ENCODE results near the gene CCHCR1.

CCHCR1 gene

DNA sequence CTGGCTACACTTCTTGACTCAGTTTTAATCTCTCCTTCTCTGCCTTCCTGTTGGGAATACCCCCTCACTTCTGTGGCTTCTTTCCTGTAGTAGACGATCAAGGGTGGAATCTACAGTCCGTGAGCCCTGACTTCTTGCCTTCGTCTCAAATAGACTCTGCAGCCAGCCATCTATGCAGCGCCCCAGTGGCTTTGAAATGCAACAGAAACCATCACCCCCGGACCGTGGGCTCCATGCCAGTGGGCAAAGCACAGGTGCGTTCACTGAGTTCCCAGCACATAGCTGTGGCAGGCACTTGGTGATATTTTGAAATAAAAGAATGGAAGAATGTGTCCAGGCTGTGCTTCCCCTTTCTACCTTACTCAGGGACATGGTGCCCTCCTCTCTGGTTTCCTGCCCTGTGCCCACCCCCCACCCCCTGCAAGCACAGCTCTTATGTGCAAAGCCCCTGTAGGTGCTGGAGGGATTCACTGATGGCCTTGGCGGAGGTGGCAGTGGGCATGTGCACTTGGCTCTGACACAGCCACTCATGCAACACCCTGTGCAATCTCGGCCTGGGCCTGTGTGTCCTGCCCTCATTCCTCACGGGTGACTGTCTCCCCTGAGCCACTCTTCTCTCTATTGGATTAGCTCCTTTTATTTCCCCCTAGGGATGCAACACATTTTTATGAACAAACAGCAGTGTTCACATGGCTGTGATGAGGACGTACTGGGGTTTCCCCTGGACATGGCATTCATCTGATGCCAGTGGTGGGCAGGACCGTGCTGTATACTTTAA lies 31.8 kb downstream of the CCHCR1 start:
- FAIRE-seq = no peak

DNA sequence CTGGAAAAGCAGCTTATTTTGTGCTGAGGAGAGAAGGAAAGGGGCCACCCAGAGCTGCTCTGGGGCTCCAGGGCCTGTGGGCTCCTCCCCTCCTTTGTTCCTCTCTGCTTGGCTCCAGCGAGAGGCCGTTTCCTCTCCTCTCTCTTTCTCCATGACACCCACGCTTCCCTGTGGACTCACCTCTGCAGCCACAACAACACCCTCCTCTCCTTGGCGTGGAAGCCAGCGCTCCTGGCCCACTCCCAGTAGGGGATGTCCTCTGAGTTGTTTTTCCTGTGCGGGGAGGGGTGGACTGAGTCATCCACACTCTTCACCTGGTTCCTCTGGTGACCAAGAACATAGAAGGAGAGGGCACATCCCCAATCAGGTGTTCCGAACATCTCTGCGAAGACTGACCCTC lies 32.4 kb downstream of the CCHCR1 start:
- no peak for FAIRE-seq

- FAIRE-seq = no peak
Observed at GRCh38 chr6:31122791-31123706, 34.6 kb downstream of the CCHCR1 start.

DNA sequence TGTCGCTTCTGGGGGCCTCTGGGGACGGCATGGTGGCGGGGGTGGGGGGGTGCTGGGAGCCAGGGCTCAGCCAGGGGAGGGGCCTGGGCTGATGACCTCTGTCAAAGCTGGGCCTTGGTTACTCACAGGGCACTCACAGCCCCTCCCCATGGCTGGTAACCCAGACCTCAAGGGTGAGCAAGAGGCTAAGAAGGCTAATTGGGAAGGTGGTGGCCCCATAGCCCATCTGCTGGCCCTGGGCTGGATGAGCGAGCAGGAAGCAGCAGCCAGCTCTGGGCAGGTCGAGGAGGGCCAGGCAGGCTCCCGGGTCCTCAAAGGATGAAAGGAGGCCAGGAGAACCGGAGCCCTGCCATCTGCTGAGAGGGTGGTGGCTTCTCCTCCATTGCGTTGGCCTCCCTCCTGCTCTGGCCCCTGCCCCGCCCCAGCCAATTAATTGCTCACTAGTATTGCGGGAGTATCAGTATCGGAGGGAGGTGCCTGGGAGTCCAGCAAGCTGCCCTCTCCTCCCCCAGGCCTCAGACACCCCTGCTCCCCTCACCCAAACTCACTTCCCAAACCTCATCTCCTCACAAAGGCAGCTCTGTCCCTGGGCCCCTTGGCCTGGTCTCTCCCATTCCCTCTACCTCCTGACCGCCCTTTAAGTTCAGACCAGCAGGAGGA lies 36.3 kb downstream of the CCHCR1 start:
- no peak for FAIRE-seq

DNA sequence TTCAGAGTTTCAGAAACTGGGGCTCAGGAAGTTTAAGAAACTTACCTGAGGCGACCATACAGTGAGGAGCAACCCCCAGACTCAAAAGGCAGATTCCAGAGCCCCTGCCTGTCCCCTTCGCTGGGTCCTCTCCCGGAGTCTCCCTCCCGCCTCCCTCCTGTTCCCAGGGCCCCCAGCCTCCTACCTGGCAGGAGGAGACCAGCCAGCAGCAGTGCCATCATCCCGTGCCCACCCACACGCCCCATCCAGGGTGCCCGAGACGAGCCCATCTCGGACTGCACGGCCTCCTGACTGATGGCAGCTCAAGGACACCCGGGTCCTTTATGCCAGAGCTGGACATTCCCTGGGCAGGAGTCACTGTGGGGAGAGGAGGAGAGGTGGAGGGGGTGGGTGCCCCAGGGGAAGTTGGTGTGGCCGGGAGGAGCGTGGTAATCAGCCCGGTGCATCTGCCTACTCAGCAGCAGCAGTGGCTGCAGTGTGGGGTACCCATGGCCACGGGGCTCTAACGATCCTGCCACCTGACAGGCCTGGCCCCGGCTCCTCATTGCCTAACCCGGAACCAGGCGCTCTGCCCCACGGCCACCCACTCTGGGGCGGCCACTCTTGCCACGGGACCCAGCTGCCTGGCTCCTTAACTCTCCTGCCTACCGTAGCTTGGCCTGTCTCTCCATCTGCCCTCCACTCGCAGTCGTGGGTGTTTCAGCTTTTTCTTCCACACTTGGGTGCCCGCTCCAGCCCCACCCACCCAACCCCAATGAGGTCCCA lies 37.3 kb downstream of the CCHCR1 start, which contains the start of gene CDSN:
CDSN (minus strand) TSS at position 296 of the 765 bp plus-strand sequence; CDS start at position 269, 27 bp downstream.
- no peak for FAIRE-seq

DNA sequence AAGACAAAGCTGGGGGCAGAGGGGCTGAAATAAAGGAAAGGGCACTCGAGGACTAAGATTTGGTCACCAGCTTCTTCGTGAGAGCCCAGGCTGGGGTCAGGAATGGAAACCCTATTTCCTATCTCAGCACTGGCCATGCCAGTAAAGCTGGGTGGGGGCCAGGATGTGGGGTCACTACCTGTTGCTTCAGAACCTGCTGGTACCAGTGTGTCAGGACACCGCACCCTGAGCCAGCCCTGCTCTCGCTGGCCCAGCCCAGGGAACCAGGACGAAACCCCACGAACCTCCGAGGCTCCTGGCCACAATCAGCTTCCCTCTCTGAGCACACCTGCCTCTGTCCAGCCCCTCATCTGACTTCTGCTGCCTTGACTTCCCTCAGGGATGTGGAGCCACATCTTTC lies 39.4 kb downstream of the CCHCR1 start:
- FAIRE-seq = no peak

GRCh38 chr6:31116661-31117385 lies 40.8 kb downstream of the CCHCR1 start:
- no peak for FAIRE-seq

- no peak for FAIRE-seq
Observed at GRCh38 chr6:31115941-31116560, 41.6 kb downstream of the CCHCR1 start.

DNA sequence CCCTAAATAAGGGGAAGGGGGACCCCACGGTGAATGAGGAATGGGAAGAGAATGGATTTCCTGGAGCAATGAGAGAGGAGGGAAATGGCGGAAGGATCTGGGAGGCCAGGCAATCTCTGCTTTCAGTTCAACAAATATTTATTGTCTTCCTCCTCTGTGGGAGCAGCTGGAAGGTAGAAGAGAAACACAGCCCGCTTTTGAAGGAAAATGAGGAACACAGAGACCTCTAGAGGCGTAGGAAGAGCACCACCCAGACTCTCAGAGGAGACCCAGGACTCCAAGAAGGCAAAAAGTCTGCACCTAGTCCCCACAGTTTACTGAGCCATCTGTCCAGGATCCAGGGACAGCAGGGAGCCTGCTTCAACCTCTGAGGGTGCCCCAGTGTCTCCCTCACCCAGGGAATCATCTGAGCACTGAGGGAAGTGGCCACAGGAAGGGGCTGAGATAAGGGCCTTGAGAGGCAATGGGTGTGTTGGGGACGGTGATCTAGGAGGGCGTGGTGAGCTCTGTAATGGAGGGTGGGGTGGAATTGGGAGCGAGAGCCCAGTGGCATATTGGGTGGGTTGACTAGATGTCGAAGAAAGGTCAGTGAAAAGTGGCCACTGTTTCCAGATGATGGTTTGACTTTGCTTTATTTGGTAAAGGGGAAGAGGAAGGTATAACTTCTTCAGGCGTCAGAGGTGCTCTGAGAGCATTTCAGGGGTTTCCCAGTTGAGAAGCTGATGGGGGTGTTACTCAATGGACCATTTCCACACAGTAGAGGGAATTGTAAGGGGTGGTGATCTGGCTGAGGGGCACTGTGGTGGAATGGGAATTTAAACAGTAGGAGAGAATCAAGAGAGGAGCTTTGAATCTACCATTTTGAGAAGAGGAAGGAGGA lies 42.4 kb downstream of the CCHCR1 start:
- FAIRE-seq = no peak

DNA sequence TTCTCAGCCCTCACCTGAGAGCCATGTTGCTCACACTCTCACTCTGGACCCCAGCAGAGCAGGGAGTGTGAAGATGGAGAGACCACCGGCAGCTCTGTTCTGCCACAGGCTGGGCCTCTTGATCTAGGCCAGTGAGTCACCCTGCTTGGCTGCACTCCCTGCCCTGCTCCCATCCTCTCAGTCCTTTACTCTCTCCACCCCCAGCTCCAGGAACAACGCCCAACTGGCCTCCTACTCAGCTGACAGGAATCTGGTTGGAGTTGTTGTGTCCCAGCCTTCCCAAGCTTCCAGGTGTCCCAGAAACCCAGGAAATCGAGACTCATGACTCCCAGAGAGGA lies 43.1 kb downstream of the CCHCR1 start, which contains the start of gene PSORS1C1:
PSORS1C1 (plus strand) TSS at position 260 of the 338 bp plus-strand sequence. CDS start 14,833 bp downstream, outside the sequence.
- FAIRE-seq = no peak

DNA sequence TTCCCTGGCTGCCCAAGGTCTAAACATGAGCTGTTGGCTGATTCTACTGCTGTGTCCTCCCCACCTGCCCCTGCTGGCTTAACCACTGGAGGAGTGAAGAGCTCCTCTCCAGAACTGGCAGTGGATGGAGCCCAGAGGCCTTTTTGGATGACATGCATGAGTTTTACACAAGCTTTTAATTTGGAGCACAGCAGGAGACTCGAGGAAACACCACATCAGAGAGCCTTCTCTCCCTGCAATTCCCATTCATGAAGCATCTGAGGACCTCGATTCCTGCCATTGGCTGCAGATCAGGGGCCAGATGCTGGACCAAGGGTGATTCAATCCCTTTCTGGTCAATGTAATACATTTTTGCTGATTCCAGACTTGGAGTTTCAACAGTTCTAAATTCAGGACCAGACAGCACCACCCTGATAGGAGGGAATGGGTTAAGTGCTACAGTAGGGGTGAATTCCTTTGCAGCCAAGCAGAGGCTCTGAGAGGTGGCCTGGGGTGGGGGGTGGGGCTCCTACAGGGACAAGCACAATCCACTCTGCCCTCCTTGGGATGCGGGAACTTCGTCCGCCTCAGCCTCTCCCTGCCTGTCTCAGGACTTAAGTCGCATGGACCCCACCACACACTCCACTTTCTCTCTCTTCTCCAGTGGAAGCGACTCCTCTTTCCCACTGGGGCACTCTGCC lies 43.6 kb downstream of the CCHCR1 start:
- no peak for FAIRE-seq

GRCh38 chr6:31112478-31112877 lies 45.1 kb downstream of the CCHCR1 start, which contains the start of gene C6orf15:
Gene C6orf15 (minus strand): TSS chr6:31112575. CDS start chr6:31112555, 20 bp downstream.
- no peak for FAIRE-seq

GRCh38 chr6:31111712-31112111 lies 45.9 kb downstream of the CCHCR1 start:
- FAIRE-seq = no peak

GRCh38 chr6:31110825-31111582 lies 46.6 kb downstream of the CCHCR1 start:
- FAIRE-seq = no peak

DNA sequence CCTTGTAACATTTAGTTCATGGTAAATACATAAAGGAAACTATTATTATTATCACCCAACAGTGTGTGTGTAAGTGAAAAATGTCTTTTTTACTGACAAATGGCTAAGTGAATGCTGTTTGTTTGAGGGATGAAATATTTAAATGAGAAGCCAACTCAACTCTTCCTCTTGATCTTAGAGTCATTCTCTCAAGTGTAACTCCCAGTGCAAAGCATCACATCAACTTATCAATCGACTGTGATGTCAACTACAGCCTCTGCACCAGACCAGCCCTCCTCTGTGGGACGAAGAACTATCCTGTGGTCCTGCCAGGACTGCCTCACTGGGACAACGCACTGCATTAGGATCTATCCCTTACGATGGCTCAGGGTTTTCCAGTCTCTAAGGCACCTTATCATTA lies 50.5 kb downstream of the CCHCR1 start:
- FAIRE-seq = no peak

DNA sequence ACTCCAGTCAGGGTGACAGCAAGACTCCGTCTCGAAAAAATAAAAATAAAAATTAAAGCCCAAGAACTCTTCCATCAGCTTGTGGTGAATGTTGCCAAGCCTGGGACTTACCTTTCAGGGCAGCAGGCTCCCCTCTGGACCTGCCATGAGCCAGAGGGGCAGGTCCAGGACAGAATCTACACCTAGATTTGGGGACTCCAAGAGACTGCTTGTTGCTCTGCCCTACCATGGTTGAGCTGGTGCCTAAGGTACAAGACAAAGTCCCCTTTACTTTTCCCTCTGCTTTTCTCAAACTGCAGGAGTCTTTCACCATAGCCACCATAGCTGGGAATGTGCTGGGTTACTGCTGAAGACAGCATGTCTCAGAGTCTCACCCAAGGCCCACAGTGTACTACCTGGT lies 54.5 kb downstream of the CCHCR1 start:
- no peak for FAIRE-seq

- no peak for FAIRE-seq
Observed at GRCh38 chr6:31098449-31098938, 59.1 kb downstream of the CCHCR1 start.

DNA sequence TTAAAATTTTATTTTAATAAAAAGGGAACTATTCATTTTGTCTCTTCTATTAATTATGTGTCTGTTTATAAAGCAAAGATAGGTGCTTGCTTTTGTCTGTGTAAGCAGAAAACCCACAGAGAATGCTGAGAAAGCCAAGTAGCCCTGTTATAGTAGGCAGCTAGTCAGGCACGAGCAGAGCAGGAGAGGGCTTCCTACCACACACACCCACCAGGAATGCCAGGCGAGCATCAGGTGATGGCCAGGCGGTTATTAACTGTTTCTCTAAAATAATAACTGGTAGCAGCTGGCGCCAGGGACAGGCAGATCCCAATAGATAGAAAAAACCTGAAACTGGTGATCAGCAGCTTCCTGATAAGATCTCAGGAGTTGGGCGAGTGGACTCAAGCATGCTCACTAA lies 60.9 kb downstream of the CCHCR1 start:
- no peak for FAIRE-seq

DNA sequence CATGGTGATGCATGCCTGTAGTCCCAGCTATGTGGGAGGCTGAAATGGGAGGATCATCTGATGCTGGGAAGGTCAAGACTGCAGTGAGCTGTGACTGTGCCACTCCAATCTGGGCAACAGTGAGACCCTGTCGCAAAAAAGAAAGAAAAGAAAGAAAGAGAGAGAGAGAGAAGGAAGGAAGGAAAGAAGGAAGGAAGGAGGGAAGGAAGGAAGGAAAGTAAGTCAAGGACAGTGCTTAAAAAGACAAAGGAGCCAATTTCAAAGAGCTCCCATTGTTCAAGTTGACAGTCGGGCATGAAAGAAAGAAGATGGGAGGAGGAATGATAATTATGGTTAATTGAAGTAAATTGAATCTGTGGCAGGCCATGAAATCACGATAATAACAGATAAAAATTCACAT lies 61.4 kb downstream of the CCHCR1 start:
- no peak for FAIRE-seq
